GM10266 (cell line): ENCODE results near the gene EXT2.

Source experiments
- DNase-seq: peaks from one replicate; pipeline ENCODE4 v3.0.0; 2012; ENCODE audit errors: extremely low spot score
- TF ChIP-seq, protein P1 (sequence below): IDR thresholded peaks from 2 replicates; pipeline ENCODE4 v1.5.1; 2012; ENCODE audit warnings: mild to moderate bottlenecking, low read depth; ENCODE audit not compliant: control insufficient read depth, insufficient read depth; ENCODE audit errors: missing control alignments

The EXT2 gene

DNA sequence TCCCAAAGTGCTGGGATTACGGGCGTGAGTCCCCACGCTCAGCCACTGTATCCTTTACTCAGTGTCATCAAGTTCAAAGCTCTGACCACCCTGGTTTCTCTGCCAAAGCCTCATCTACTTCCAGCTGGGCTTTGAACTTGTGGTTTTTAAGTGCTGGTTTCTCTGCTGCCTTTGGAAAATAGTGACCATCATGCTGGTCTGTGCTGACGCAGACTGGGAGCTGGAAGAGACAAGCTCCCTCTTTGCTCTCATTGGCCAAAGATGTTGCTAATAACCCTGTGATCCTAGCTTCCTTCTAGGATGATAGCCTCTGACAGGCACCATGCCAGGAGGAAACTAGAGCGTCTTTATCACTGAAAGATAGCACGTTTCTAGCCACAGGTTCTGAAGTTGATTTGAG, 152.0 kb downstream of the EXT2 start:
- DNase-seq: no peak
- TF ChIP-seq, protein P1, sequence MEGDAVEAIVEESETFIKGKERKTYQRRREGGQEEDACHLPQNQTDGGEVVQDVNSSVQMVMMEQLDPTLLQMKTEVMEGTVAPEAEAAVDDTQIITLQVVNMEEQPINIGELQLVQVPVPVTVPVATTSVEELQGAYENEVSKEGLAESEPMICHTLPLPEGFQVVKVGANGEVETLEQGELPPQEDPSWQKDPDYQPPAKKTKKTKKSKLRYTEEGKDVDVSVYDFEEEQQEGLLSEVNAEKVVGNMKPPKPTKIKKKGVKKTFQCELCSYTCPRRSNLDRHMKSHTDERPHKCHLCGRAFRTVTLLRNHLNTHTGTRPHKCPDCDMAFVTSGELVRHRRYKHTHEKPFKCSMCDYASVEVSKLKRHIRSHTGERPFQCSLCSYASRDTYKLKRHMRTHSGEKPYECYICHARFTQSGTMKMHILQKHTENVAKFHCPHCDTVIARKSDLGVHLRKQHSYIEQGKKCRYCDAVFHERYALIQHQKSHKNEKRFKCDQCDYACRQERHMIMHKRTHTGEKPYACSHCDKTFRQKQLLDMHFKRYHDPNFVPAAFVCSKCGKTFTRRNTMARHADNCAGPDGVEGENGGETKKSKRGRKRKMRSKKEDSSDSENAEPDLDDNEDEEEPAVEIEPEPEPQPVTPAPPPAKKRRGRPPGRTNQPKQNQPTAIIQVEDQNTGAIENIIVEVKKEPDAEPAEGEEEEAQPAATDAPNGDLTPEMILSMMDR: no peak

- no peak for DNase-seq
- TF ChIP-seq, protein P1: no peak
Measured at GRCh38 chr11:44248109-44248508, 152.6 kb downstream of the EXT2 start.

GRCh38 chr11:44250421-44250820, 154.9 kb downstream of the EXT2 start:
- no peak for DNase-seq

DNA sequence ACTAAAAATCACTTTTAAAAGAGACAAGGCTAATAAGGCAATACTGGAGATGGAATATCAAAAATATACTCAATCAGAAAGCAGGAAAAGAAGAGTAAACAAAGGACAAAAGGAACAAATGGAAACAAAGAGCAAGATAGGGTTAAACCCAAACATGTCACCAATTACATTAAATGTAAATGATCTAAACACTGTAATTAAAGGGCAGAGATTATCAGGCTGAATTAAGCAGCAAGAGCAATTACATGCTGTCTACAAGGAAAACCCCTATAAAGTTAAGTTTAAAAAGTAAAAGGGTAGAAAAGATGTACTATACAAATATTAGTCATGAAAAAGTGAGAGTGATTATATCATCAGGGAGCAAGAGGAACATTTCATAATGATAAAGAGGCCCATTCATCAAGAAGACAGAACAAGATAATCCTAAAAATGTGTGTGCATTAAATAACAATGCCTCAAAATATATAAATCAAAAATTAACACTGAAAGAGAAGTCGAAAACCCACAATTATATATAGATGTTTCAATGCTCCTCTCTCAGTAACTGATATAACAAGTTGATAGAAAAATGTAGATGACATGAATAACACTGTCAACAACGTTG, 157.6 kb downstream of the EXT2 start:
- TF ChIP-seq, protein P1: no peak
- DNase-seq: no peak

More at GRCh38 chr11:44250421-44250820, 154.9 kb downstream of the EXT2 start:
- TF ChIP-seq, protein P1: no peak

DNA sequence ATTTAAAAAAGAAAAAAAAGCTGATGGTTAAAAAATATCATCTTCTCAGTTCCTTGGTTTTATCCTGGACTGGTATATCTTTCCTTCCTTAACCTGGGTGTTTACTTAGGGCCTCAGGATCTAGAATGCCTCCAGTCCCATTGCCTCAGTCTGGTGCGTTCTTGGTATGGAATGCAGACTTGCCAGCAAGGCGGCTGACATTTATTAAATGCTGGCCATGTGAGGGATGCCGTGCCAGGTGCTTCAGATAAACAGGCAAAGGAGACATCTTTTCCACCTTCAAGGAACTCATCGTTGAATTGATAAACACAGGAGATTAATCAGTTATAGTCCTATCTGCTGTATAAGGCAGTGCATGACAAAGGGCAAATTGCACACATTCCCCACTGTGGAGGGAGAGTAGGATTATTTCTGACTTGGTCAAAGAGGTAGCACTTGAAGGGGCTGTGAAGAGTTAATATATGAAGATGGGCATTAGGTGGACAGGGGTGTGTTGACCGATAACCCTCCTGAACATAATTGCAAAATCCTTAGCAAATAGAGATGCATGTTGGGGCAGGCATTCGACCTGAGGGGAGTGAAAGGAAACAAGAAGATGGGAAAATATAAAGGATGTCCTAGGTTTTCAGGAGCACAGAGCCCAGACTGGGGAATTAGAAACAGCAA, 160.1 kb downstream of the EXT2 start:
- TF ChIP-seq, protein P1: no peak
- no peak for DNase-seq

- DNase-seq: no peak
- TF ChIP-seq, protein P1: no peak
Measured at GRCh38 chr11:44256673-44257291, 161.3 kb downstream of the EXT2 start.

DNA sequence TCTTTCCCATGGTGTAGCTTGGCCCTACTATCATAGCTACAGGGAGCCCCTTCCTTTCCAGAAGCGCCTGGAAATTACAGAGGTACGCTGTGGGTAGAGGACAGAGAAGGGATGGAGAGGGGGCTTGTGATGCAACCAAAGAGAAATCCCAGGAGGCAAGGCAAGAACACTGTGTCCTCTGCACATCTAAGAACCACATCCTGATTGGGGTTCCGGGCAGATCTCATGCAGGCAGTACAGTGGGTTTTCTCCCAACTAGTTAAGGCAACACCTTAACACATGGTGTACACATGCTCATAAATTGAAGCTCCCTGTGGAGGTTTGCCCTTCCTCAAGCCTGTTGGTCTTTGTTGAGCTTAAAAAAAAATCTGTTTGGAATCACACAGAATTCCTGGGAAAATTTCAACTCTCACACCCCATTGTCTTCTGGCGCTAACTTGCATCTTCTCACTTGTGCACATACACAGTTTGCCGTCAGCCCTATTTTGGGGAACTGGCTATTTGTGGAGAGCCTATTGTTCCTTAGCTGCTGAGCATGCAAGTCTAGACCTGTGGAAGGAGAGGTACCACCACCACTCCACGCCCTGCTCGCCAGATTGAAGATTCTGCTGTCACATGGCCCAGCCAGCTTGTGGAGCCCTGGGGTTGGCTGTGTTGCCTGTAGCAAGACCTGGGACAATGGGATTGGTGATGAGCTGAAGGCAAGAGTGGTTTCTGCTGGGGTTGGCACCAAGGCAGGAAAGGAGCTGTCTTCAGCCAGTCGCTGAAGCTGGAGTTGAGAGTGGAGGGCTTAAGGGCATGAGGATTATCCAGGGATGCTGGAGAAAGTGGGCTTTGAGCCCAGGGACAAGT, 162.1 kb downstream of the EXT2 start:
- no peak for DNase-seq
- TF ChIP-seq, protein P1: no peak
